ENCODE measurements around the gene ISCU.

The ISCU gene

GRCh38 chr12:108592033-108592909, 29.9 kb downstream of the ISCU start:
- no peak for DNase-seq

GRCh38 chr12:108594323-108594903, 32.0 kb downstream of the ISCU start:
- no peak for DNase-seq

DNA sequence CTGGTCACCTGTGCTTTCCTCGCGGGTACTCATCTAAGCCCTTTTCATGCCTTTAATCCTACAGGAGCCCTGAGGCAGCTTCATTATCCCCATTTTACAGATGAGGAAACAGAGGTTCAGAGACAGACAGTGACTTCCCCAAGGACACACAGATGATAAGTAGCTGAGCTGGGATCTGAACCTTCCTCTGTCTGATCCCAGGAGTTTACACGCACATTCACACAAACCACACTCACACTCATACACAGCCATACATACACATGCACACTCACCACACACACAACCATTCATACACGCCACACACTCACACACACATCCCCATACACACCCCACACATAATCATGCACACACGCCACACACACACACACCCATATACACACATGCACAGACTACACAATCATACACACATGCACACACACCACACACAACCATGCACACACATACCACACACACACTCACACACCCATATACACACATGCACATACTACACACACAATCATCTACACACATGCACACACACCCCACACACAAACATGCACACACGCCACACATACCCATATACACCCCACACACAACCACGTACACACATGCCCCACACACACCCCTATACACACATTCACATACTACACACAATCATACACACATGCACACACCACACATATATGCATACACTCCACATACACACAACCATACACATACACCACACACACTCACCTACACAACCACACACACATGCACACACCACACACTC, 32.7 kb downstream of the ISCU start:
- DNase-seq: no peak

DNA sequence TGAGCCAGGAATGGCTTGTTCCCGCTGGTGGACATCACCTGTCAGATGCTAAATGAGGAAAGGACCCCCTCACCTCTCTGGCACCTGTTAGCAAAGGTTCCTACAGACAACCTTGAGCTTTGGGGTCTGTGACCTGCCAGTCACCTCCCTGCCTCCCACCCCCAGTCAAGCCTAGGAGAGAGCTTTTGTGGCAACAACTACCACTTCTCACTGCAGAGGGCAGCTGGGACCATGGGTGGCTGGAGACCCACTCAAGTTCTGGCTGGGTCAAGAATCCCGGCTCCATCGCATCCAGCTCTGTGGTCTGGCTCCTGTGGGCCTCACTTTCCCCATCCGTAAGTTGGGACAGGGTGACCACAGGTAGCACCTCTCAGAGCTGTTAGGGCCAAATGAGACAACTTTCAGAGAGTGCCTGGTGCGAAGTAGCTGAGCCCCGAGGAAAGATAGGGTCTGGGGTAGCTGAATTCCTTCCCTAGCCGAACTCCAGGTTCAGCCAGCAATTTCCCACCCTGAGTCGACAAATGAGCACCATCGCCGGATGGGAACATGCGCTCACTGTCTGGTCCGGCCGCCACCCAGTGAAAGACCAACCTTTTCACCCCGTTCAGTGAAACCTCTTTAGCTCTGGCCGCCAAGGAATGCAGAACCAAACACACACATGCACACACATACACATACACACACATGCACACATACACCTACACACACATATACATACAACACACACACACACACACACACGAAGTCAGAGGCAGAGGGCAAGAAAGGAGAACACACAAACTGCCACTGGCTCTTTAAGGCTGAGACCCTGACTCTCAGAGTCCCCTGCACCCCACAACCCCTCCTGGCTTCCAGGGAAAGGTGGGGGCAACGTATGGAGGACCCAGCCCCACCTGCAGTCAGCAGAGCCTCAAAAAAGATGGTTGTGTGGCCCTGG, 33.6 kb downstream of the ISCU start:
- no peak for DNase-seq

GRCh38 chr12:108596854-108597558, 34.6 kb downstream of the ISCU start:
- DNase-seq: no peak

- no peak for DNase-seq
Measured at GRCh38 chr12:108597559-108598471, 35.4 kb downstream of the ISCU start, which contains the start of gene TMEM119. Gene TMEM119 (minus strand): TSS chr12:108598084. CDS start chr12:108592383, 5,701 bp downstream.

DNA sequence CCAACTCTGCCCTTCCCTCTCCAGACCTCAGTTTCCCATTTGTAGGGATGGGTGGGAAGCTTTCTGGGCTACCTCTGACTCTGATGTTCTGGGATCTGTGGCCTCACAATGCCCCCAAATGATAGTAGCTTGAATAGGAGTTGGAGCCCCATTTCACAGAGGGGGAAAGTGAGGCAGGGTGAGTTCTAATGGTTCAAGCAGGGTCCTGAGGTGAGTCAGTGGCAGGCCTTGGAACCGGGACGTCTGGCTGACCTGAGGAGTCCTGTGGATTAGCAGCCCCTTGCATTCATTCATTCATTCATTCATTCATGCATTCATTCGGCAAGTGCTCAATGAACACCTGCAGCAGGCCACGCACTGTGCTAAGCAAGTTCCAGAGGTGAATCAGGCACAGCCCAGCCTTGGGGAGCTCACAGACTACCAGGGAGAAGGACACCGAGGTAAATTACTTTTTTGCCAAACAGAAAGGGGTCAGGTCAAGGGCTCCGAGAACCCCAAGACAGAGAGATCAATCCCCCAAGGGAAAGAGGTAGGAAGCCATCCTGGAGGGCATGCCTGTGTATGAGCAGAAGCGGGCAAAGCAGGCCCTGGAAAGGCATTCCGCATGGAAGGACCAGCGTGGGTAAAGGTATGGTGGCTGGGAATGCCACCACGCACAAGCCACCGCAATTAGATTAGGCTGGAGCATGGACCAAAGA, 36.3 kb downstream of the ISCU start:
- DNase-seq: no peak

GRCh38 chr12:108599541-108599940, 37.1 kb downstream of the ISCU start:
- no peak for DNase-seq

- DNase-seq: no peak
Measured at GRCh38 chr12:108599948-108600701, 37.7 kb downstream of the ISCU start.

DNA sequence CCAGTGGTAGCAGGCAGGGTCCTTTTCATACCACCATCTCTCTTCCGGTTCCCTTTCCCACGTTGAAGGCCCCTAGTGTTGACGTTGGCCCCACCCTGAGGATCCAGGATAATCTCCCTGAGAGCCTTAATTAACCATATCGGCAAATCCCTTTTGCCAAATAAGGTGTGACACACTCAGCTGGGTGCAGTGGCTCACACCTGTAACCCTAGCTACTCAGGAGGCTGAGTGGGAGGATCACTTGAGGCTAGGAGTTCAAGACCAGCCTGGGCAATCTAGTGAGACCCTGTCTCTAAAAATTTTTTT, 38.3 kb downstream of the ISCU start:
- DNase-seq: no peak

GRCh38 chr12:108602209-108602705, 39.9 kb downstream of the ISCU start:
- DNase-seq: no peak

DNA sequence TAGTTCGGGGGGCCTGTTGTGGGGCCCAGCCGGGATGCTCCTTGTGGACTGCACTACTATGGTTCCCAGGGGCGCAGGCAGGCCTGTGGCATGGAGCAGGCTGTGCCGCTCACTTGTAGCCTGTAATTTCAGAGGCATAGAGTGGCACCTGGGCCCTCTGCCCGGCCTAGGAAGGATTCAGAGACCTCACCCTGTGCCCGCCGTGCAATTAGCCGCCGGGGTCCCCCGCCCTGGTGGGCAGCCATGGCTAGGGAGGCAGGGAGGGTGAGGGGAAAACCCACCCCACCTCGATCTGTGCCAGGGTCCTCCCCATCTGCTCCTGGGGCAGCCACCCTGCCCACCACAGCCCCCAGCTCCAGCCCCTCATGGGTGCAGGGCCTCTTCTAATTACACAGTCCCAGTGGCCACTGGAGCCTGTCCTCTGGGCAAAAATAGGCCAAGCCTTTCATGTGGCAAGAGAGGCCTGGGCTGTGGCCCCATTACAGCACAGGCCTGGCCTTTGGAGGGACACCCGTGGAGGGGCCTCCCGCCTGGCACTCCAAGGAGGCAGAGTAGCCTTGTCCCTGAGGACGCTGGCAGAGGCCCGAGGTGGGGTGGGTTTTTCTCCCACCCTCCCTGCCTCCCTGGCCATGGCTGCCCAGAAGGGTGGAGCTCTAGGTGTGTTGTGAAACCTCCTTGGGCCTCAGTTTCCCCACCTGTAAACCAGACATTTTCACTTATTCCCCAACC, 40.7 kb downstream of the ISCU start:
- DNase-seq: no peak

- no peak for DNase-seq
Measured at GRCh38 chr12:108603743-108604142, 41.3 kb downstream of the ISCU start.

DNA sequence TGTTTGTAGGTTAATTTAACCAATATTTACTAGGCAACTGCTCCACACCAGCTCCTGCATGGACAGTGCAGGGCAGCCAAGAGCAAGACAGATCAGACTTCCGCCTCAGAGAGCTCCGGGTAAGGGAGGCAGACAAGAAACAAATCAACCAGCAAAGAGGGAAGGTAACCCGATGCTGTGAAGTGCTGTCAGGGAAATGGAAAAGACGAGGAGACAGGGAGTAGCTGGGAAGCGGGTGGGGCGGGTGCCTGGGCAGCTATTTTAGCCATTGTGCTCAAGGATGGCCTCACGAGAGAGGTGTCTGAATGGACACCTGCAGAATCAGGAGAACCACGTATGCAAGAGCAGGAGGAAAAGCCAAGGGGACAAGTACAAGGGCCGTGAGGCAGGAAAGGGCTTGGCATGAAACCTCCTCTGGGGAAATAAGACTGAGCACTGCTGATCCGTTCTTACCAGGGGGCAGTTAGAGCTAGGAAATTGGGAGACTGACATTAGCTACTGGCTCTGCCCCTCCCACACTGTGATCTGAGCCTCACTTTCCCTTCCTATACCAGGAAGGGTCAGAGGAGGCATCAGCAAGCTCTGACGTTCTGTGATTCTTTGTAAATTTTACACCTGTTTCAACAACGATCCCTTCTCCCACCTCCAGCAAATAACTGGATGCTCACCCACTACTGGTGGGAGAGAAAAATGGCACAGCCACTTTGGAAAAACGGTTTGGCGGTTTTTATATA, 42.0 kb downstream of the ISCU start:
- DNase-seq: no peak

- DNase-seq: no peak
Measured at GRCh38 chr12:108605000-108605689, 42.7 kb downstream of the ISCU start.

GRCh38 chr12:108605690-108606406, 43.5 kb downstream of the ISCU start:
- DNase-seq: no peak

DNA sequence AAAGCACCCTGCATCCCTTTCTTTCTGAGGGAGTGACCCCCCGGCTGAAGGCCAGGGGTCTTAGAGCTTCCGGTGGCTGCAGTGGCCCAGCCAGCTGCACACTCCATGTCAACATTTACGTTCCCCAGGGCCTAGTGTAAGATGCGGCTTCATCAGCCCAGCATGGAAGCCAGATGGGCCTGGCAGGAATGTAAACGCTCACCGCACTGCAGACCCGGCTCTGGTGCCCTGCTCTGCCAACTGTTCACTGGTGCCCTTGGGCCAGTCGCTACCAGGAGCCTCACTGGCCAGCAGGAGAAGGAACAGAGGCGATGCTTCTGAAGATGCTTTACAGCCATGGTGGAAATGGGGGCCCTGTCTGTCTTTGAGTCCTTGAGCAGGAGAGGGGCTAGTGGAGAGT, 44.1 kb downstream of the ISCU start:
- no peak for DNase-seq

Data from NCI-H1417 treated with DMSO at 0.1 percent for 48 hours (cell line).